ENCODE data around the gene PRLR. TPM values are rescaled to one million over a fixed set of nuclear protein-coding genes. Genes with fewer than 3 reads are reported as not detected.

PRLR gene
- total and polyA plus RNA-seq, 2 experiments from 2014 or later = 0.31 to 2.2 TPM

DNA sequence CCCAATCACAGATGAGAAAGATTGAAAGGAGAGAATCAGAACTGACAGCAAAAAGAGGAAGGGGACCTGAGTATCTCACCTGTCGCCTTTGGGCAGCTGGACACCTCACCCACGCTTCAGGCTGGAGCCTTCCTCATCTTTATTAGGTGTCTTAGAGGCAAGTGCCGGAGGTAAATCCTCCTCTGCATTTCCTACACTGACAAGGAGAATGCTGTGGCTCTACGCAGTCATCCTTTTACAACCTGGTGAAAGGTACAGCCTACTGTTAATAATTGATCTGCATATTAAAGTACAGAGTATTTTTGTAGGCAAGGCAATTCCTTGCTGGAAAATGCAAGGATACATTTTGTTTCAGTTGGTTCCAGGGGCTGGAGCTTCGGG is 34.8 kb downstream of the PRLR start:
- H3K4me2 ChIP-seq = no peak overlapping the region
- no peaks in the 10 kb centered on the region for H3K36me3 ChIP-seq (ENCODE audit: insufficient read depth)
- Mint-ChIP-seq H3K9me3 (peaks cover 3% of the 10 kb centered on the region; the same call in 1 of the 3 replicates), H3K36me3 (ENCODE audit: low read depth) (no peaks in the 10 kb centered on the region), H3K27ac (no peak overlapping the region), H3K4me3 (no peak overlapping the region), H3K27me3 (ENCODE audit: insufficient read depth, low read depth, poor library complexity) (peaks cover 3% of the 10 kb centered on the region), H3K4me1 (peaks cover 14% of the 10 kb centered on the region)
- H2AFZ ChIP-seq = no peak overlapping the region
- no peaks in the 10 kb centered on the region for H3K27me3 ChIP-seq (ENCODE audit: insufficient read depth)
- no peaks in the 10 kb centered on the region for H3K4me1 ChIP-seq (ENCODE audit: insufficient read depth)
- H4K20me1 ChIP-seq (replicated peaks; ENCODE audit: insufficient read depth) = no peaks in the 10 kb centered on the region
- H3F3A ChIP-seq (replicated peaks; ENCODE audit: low read depth) = no peaks in the 10 kb centered on the region
- ATAC-seq (no peak), DNase-seq (ENCODE audit: low spot score) (no peak)
- no peak overlapping the region for H3K4me3 ChIP-seq
- TF ChIP-seq, protein P1, sequence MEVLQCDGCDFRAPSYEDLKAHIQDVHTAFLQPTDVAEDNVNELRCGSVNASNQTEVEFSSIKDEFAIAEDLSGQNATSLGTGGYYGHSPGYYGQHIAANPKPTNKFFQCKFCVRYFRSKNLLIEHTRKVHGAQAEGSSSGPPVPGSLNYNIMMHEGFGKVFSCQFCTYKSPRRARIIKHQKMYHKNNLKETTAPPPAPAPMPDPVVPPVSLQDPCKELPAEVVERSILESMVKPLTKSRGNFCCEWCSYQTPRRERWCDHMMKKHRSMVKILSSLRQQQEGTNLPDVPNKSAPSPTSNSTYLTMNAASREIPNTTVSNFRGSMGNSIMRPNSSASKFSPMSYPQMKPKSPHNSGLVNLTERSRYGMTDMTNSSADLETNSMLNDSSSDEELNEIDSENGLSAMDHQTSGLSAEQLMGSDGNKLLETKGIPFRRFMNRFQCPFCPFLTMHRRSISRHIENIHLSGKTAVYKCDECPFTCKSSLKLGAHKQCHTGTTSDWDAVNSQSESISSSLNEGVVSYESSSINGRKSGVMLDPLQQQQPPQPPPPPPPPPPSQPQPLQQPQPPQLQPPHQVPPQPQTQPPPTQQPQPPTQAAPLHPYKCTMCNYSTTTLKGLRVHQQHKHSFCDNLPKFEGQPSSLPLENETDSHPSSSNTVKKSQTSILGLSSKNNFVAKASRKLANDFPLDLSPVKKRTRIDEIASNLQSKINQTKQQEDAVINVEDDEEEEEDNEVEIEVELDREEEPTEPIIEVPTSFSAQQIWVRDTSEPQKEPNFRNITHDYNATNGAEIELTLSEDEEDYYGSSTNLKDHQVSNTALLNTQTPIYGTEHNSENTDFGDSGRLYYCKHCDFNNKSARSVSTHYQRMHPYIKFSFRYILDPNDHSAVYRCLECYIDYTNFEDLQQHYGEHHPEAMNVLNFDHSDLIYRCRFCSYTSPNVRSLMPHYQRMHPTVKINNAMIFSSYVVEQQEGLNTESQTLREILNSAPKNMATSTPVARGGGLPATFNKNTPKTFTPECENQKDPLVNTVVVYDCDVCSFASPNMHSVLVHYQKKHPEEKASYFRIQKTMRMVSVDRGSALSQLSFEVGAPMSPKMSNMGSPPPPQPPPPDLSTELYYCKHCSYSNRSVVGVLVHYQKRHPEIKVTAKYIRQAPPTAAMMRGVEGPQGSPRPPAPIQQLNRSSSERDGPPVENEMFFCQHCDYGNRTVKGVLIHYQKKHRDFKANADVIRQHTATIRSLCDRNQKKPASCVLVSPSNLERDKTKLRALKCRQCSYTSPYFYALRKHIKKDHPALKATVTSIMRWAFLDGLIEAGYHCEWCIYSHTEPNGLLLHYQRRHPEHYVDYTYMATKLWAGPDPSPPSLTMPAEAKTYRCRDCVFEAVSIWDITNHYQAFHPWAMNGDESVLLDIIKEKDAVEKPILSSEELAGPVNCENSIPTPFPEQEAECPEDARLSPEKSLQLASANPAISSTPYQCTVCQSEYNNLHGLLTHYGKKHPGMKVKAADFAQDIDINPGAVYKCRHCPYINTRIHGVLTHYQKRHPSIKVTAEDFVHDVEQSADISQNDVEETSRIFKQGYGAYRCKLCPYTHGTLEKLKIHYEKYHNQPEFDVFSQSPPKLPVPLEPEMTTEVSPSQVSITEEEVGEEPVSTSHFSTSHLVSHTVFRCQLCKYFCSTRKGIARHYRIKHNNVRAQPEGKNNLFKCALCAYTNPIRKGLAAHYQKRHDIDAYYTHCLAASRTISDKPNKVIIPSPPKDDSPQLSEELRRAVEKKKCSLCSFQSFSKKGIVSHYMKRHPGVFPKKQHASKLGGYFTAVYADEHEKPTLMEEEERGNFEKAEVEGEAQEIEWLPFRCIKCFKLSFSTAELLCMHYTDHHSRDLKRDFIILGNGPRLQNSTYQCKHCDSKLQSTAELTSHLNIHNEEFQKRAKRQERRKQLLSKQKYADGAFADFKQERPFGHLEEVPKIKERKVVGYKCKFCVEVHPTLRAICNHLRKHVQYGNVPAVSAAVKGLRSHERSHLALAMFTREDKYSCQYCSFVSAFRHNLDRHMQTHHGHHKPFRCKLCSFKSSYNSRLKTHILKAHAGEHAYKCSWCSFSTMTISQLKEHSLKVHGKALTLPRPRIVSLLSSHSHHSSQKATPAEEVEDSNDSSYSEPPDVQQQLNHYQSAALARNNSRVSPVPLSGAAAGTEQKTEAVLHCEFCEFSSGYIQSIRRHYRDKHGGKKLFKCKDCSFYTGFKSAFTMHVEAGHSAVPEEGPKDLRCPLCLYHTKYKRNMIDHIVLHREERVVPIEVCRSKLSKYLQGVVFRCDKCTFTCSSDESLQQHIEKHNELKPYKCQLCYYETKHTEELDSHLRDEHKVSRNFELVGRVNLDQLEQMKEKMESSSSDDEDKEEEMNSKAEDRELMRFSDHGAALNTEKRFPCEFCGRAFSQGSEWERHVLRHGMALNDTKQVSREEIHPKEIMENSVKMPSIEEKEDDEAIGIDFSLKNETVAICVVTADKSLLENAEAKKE (CRISPR knock-in tag; IDR thresholded peaks at IDR 0.05) = no peak
- TF ChIP-seq ZNF331 (CRISPR knock-in tag; IDR thresholded peaks at IDR 0.05; ENCODE audit: low read depth) = no peak
- TF ChIP-seq POLR2AphosphoS5 (IDR thresholded peaks at IDR 0.05; ENCODE audit: low read depth) = no peak
- TF ChIP-seq ZNF114 (CRISPR knock-in tag; IDR thresholded peaks at IDR 0.05) = no peak
- no peak for TF ChIP-seq STAT1 (IDR thresholded peaks at IDR 0.05; ENCODE audit: unreplicated experiment)
- TF ChIP-seq NANOG (IDR thresholded peaks at IDR 0.05; ENCODE audit: borderline replicate concordance) = no peak
- TF ChIP-seq EZH2 (IDR thresholded peaks at IDR 0.05; ENCODE audit: low read depth, unreplicated experiment) = no peak
- TF ChIP-seq JUNB (IDR thresholded peaks at IDR 0.05; ENCODE audit: unreplicated experiment) = no peak
- TF ChIP-seq, protein P2, sequence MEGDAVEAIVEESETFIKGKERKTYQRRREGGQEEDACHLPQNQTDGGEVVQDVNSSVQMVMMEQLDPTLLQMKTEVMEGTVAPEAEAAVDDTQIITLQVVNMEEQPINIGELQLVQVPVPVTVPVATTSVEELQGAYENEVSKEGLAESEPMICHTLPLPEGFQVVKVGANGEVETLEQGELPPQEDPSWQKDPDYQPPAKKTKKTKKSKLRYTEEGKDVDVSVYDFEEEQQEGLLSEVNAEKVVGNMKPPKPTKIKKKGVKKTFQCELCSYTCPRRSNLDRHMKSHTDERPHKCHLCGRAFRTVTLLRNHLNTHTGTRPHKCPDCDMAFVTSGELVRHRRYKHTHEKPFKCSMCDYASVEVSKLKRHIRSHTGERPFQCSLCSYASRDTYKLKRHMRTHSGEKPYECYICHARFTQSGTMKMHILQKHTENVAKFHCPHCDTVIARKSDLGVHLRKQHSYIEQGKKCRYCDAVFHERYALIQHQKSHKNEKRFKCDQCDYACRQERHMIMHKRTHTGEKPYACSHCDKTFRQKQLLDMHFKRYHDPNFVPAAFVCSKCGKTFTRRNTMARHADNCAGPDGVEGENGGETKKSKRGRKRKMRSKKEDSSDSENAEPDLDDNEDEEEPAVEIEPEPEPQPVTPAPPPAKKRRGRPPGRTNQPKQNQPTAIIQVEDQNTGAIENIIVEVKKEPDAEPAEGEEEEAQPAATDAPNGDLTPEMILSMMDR (conservative IDR thresholded peaks at IDR 0.05; ENCODE audit: low read depth in 2 of 2) = no peak
- no peak for TF ChIP-seq CREB1 (CRISPR knock-in tag; IDR thresholded peaks at IDR 0.05; ENCODE audit: low read depth)
- TF ChIP-seq, protein P3, sequence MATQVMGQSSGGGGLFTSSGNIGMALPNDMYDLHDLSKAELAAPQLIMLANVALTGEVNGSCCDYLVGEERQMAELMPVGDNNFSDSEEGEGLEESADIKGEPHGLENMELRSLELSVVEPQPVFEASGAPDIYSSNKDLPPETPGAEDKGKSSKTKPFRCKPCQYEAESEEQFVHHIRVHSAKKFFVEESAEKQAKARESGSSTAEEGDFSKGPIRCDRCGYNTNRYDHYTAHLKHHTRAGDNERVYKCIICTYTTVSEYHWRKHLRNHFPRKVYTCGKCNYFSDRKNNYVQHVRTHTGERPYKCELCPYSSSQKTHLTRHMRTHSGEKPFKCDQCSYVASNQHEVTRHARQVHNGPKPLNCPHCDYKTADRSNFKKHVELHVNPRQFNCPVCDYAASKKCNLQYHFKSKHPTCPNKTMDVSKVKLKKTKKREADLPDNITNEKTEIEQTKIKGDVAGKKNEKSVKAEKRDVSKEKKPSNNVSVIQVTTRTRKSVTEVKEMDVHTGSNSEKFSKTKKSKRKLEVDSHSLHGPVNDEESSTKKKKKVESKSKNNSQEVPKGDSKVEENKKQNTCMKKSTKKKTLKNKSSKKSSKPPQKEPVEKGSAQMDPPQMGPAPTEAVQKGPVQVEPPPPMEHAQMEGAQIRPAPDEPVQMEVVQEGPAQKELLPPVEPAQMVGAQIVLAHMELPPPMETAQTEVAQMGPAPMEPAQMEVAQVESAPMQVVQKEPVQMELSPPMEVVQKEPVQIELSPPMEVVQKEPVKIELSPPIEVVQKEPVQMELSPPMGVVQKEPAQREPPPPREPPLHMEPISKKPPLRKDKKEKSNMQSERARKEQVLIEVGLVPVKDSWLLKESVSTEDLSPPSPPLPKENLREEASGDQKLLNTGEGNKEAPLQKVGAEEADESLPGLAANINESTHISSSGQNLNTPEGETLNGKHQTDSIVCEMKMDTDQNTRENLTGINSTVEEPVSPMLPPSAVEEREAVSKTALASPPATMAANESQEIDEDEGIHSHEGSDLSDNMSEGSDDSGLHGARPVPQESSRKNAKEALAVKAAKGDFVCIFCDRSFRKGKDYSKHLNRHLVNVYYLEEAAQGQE (IDR thresholded peaks at IDR 0.05; ENCODE audit: unreplicated experiment) = no peak
- TF ChIP-seq EZH2phosphoT487 (IDR thresholded peaks at IDR 0.05; ENCODE audit: unreplicated experiment) = no peak
- H3K9me2 ChIP-seq (ENCODE audit: insufficient read depth) = no peaks in the 10 kb centered on the region
- no peak overlapping the region for H3K27ac ChIP-seq (ENCODE audit: low read depth)
- no peaks in the 10 kb centered on the region for H3K79me2 ChIP-seq (replicated peaks; ENCODE audit: insufficient read depth)
